ENCODE results near the gene FGF14.

The FGF14 gene

GRCh38 chr13:102309110-102309509 is 92.7 kb downstream of the FGF14 start:
- DNase-seq = no peak

GRCh38 chr13:102302534-102302933 is 99.3 kb downstream of the FGF14 start:
- no peak for DNase-seq

GRCh38 chr13:102300379-102300778 is 101.5 kb downstream of the FGF14 start:
- no peak for DNase-seq

- no peak for DNase-seq
Measured at GRCh38 chr13:102299366-102299765, 102.5 kb downstream of the FGF14 start.

GRCh38 chr13:102298051-102298450 is 103.8 kb downstream of the FGF14 start:
- no peak for DNase-seq

GRCh38 chr13:102295316-102296048 is 106.4 kb downstream of the FGF14 start:
- DNase-seq = no peak

GRCh38 chr13:102294407-102295018 is 107.3 kb downstream of the FGF14 start:
- no peak for DNase-seq

- no peak for DNase-seq
Measured at GRCh38 chr13:102293723-102294122, 108.1 kb downstream of the FGF14 start.

- no peak for DNase-seq
Measured at GRCh38 chr13:102291587-102292218, 110.1 kb downstream of the FGF14 start.

- no peak for DNase-seq
Measured at GRCh38 chr13:102289606-102290005, 112.2 kb downstream of the FGF14 start.

- DNase-seq = no peak
Measured at GRCh38 chr13:102286326-102286725, 115.5 kb downstream of the FGF14 start.

GRCh38 chr13:102280366-102280765 is 121.5 kb downstream of the FGF14 start:
- DNase-seq = no peak

GRCh38 chr13:102277286-102277685 is 124.6 kb downstream of the FGF14 start:
- DNase-seq = no peak

GRCh38 chr13:102276404-102276803 is 125.4 kb downstream of the FGF14 start:
- DNase-seq = no peak

- DNase-seq = no peak
Measured at GRCh38 chr13:102275969-102276368, 125.9 kb downstream of the FGF14 start.

- no peak for DNase-seq
Measured at GRCh38 chr13:102273111-102273510, 128.7 kb downstream of the FGF14 start.

- no peak for DNase-seq
Measured at GRCh38 chr13:102267191-102267590, 134.7 kb downstream of the FGF14 start.

GRCh38 chr13:102261809-102262208 is 140.0 kb downstream of the FGF14 start:
- no peak for DNase-seq

- no peak for DNase-seq
Measured at GRCh38 chr13:102261316-102261715, 140.5 kb downstream of the FGF14 start.

- no peak for DNase-seq
Measured at GRCh38 chr13:102260256-102260655, 141.6 kb downstream of the FGF14 start.

- DNase-seq = no peak
Measured at GRCh38 chr13:102255409-102255808, 146.4 kb downstream of the FGF14 start.

- DNase-seq = no peak
Measured at GRCh38 chr13:102251817-102252216, 150.0 kb downstream of the FGF14 start.

- DNase-seq = no peak
Measured at GRCh38 chr13:102250448-102250847, 151.4 kb downstream of the FGF14 start.

GRCh38 chr13:102244607-102245227 is 157.1 kb downstream of the FGF14 start:
- no peak for DNase-seq
